GM19468 (cell line): ENCODE measurements around the gene FAM3C.
"Not testable (repeated sequence)": the region's sequence is repeated elsewhere in the genome, so short reads cannot be mapped to it uniquely, and the experiment has no call there.

Source experiments
- ATAC-seq: cut with Tn5 transposase; IDR thresholded peaks from one replicate; pipeline ENCODE4 v1.9.1; 2021; ENCODE audit warnings: mild to moderate bottlenecking, moderate library complexity, moderate number of reproducible peaks; ENCODE audit not compliant: unreplicated experiment; ENCODE audit errors: extremely low read depth

FAM3C gene, protein sequence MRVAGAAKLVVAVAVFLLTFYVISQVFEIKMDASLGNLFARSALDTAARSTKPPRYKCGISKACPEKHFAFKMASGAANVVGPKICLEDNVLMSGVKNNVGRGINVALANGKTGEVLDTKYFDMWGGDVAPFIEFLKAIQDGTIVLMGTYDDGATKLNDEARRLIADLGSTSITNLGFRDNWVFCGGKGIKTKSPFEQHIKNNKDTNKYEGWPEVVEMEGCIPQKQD

DNA sequence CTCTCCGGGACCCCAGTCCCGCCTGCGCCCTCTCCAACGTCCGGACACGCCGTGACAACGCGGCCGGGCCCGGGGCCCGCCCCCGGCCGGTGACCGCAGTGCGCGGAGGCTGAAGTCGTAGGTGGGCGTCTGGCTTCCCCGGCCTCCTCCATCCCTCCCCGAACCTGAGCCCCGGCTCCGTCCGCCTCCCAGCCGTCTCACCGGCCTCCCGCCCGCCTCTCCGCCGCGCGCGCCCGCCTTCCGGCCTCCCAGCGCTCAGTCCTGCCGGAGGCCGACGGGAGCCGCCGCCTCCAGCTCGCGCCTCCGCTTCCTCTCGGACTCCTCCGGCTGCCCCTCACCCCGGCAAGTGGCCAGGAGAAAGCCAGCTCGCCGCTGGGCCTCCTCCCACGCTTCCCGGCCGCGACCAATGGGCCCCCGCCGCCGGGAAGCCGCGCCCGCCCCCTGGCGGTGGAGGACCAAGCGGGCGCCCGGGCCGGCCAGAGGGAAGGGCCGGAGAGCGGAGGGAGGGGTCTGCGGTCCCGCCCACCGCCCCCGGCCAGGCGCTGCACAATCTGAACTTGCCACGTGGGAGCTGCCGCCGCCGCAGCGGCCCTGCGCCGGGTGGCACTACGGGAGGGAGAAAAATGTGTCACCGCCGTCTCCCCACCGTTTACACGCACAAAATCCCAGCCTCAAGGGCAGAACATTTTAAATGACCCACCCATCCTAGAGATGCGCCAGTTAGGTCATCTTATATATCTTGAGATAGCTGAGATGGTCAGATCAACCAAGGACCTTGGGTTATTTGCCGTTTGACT is at the start of gene FAM3C:
Gene FAM3C (minus strand): TSS at position 348 of the 797 bp plus-strand sequence. CDS start 13,339 bp downstream, outside the sequence.
- peak; percentile 74 for ATAC-seq

DNA sequence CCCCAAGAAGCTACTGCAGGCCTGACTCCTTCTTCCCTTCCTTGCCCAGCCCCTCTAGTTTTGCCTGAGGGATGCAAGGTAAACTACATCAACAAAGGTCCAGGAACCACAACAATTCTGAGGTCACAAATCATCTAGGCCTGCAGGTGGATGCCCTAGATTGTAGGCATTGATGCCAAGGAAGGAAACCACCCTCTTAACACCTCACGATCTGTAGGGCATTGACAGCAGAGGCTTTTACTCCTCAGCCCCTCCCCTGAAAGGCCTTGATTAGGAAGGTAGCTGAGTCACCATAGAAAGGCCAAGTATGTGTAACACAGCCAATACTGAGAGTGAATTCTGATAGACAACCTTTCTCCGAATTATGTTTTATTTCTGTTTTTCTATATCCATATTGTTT is 46.7 kb upstream of the FAM3C start:
- ATAC-seq, result no peak

DNA sequence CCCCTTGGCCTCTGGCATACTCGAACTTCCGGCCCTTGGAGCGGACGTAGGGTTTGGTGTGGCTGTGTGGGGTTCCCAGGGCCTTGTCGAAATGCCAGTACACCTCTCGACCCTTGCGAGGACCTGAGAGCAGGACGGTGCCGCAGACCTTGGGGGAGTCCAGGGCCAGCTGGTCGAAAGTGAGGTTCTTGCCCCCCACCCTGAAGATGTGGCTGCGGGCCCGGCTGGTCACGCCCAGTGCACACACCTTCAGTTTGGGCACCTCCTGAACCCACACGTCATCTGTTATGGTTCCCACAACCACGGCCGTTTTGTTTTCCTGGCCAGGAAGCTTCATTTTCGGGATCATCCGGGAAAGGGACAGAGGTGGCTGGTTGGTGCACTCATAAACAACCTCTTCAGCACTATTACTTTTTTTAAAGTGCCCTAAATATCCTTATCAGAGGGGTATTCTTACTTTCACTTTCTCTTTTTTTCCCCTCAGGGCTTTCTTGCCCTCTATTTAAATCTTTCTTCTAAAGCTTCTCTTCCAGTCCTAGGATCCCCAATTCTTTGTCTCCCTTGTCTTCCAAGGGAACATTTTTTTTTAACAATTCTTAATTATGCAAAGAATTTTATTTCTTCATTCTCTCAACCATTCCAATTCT is 44.9 kb upstream of the FAM3C start:
- ATAC-seq, result no peak

DNA sequence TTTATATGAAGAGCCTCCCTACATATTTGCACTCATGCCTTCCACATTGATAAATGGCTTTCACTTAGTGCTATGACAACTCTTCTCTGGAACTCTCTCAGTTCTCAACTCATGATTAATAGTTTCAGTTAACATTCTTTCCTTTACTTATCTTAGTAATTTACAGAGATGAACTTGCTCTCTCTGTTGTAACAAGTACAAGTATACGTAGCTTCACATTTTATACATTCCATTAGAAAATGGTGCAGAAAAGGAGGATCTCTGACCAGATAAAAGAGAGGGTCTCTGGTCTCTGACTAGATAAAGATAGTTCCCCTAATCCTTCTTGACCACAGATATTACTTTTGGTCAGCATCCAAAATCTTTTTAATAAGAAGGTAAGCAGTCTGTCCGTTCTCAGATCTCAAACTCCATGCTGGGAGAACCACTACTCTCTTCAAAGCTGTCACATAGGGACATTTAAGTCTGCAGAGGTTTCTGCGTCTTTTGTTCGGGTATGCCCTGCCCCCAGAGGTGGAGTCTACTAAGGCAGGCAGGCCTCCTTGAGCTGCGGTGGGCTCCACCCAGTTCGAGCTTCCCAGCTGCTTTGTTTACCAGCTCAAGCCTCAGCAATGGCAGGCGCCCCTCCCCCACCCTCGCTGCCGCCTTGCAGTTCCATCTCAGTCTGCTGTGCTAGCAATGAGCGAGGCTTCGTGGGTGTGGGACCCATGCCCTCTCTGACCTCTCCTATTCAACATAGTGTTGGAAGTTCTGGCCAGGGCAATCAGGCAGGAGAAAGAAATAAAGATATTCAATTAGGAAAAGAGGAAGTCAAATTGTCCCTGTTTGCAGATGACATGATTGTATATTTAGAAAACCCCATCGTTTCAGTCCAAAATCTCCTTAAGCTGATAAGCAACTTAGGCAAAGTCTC is 42.2 kb upstream of the FAM3C start:
- not testable (repeated sequence) for ATAC-seq

- ATAC-seq, result no peak
These were observed 41.4 kb upstream of the FAM3C start for GRCh38 chr7:121437470-121437869.

- ATAC-seq, result no peak
These were observed 40.6 kb upstream of the FAM3C start for GRCh38 chr7:121436688-121437087.

- ATAC-seq, result no peak
These were observed 40.0 kb upstream of the FAM3C start for GRCh38 chr7:121436136-121436535.

- ATAC-seq, result no peak
These were observed 37.7 kb upstream of the FAM3C start for GRCh38 chr7:121433775-121434174.

- ATAC-seq, result not testable (repeated sequence)
These were observed 36.4 kb upstream of the FAM3C start for GRCh38 chr7:121432486-121432885.

DNA sequence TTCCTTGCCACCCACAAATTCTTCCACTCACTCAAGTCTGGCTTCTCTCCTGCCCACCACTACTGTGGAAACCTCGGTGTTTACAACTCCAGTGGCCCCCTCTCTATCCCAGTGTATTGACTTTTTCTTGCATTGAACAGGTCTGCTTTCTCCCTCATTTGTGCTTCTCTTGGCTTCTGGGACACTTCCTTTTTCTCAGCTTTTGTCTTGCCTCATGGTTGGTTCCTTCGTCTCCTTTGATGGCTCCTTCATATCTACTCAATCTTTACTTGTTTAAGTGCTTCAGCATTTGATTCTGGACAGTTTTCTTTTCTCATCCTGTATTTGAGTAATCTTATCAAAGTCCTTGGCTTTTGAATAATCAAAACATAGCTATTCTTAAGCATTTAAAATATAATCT is 35.9 kb upstream of the FAM3C start:
- no peak for ATAC-seq

GRCh38 chr7:121431389-121431995 is 35.4 kb upstream of the FAM3C start:
- ATAC-seq, result no peak

GRCh38 chr7:121430558-121430957 is 34.5 kb upstream of the FAM3C start:
- no peak for ATAC-seq

DNA sequence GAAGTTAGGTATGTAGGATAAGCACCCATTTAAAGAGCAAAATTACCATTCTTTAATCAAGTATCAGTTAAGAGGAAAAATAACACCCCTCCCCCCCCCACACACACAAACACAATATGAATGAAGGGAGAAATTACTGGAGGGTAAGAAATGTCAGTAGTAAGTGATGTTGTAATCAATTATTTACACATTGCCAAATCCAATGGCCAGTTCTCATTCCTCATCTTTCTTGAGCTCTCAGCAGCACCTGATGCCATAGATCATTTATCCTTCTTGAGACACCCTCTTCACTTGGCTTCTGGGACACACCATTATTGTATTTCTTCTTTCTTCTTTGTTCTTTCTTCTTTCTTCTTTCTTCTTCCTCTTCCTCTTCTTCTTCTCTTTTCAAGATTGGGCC is 33.7 kb upstream of the FAM3C start:
- no peak for ATAC-seq

DNA sequence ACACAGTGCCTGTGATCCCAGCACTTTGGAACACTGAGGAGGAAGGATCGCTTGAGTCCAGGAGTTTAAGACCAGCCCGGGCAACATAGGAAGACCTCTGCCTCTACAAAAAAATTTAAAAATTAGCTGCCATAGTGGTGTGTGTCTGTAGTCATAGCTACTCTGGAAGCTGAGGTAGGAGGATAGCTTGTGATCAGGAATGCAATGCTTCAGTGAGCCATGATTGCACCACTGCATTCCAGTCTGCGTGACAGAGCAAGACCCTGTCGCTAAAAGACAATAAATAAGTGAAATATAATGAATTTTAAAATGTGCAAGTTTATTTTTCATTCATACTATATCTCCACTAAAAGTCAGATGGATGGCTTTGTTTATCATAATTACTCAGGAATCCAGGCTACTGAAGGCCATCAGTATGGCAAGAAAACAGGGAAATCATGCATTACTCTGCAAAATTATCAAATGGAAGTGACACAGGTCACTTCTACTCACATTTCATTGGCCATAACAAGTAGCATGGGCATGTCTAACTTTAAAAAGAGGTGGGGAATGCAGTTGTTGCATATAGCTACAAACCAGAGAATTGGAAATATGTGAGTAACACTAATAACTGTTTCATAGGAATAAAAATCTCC is 32.9 kb upstream of the FAM3C start:
- no peak for ATAC-seq

DNA sequence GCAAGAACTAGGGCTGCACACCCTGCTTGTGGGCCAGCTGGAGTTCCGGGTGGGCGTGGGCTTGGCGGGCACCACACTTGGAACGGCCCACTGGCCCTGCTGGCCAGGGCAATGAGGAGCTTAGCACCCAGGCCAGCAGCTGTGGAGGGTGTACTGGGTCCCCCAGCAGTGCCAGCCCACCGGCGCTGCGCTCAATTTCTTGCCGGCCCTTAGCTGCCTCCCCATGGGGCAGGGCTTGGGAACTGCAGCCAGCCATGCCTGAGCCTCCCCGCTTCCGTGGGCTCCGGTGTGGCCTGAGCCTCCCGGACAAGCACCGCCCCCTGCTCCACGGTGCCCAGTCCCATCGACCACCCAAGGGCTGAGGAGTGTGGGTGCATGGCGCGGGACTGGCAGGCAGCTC is 25.6 kb upstream of the FAM3C start:
- not testable (repeated sequence) for ATAC-seq

DNA sequence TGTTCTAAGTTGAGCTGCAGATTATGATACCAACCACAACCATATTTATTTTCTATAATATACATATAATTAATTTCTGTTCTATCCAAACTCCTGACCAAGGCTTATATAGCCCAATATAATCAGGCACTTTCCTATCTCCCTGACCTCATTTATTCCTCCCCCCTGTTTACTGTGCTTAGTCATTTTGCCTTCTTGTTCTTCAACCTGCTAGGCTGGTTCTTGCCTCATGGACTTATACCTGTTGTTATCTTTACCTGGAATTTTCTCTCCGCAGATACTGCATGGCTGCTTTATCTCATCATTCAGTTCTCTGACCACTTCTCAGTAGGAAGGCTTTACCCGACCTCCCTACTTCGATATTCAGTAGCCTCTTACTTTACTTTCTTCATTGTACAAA is 24.9 kb upstream of the FAM3C start:
- ATAC-seq, result no peak

DNA sequence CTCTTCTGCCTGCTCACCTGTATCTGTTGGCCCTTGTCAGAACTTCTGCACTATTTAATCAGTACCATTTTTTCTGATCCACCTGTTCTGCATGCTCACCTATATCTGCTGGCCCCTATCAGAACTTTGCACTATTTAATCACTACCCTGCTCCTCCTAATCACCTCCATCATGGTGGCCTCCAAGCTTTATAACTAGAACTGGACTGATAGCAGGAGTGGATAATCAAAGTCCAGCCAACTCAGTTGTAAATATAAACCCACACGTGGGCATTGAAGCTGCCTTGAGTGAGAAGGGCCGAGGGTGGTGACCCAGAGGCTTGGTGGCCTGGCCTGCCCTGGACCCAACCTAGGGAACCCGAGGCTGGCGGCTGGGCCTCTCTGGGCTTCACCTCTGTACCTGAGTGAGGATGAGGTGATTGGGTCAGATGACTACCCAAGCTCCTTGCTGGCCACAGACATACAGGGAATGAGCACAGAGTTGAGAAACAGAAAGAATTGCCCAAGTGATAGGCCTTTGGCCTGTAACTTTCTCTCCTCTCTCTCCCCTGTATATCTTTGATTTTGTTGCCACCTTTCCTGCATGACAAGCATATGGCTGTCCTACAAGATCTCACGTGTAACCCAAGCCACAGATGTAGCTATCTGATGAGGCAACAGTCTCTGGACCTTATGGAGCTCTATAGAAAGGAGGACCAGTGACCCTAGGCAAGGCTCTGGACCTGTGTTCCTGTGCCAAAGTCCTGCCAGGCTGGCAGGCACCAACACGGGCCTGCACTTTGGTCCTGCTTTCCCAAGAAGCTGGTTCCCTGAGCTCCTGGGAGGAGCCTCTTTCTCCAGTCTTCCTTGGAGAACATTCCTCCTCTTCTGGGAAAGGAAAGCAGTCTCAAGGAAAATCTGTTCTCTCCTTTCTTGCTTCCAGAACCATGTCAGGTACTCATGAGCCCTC is 23.4 kb upstream of the FAM3C start:
- ATAC-seq, result no peak

DNA sequence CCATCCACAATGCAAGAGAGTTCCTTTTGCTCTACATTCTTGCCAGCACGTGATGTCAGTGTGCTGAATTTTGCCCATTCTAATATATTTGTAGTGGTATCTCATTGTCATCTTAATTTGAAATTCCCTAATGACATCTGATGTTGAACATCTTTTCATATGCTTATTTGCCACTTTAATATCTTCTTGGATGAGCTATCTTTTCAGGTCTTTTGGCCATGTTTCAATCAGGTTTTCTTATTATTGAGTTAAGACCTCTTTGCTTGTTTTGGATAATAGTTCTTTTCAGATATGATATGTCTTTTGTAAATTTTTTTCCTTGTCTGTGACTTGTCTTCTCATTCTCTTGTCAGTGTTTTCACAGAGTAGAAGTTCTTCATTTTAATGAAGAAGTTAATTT is 20.4 kb upstream of the FAM3C start:
- no peak for ATAC-seq
